PC-9 (cell line): ENCODE data around the gene FBXO45. TPM values are rescaled to one million over a fixed set of nuclear protein-coding genes. Genes with fewer than 3 reads are reported as not detected.
A peak's percentile ranks its signal among the peaks of the same experiment; 100 is the strongest.

Experiments used
- BruUV-seq: library from RNA; stranded (reverse); fragments of 400-500 nt; replicated peaks from 2 replicates; lab custom pipeline; 2021; lab: Mats Ljungman, UMichigan
- CTCF ChIA-PET: fragments of 300-600 bp; sonication (Branson Sonifier 250); formaldehyde crosslinking; loops from one replicate; lab custom pipeline; 2022; ENCODE audit warnings: antibody characterized with exemption; lab: Charles Lee
- POLR2A ChIA-PET: fragments of 300-600 bp; sonication (Branson Sonifier 250); formaldehyde crosslinking; loops from one replicate; lab custom pipeline; 2022; ENCODE audit warnings: antibody characterized with exemption; ENCODE audit not compliant: unreplicated experiment; lab: Charles Lee
- DNase-seq, 2 experiments: peaks; one replicate each; pipeline versions ENCODE4 v3.0.0 to v3.0.0-alpha.2; 2015 to 2022; ENCODE audit warnings: mixed read lengths in 1 of 2
- H2AFZ ChIP-seq: fragments of 200-600 bp; sonication (generic); 2 replicates; pipeline ENCODE4 v1.8.1; 2017; ENCODE audit warnings: antibody characterized with exemption
- H3F3A ChIP-seq: fragments of 200-600 bp; sonication (generic); 2 replicates; pipeline ENCODE4 v1.8.1; 2017; ENCODE audit warnings: antibody characterized with exemption, mild to moderate bottlenecking, low read depth; ENCODE audit not compliant: insufficient read depth
- H3K27ac ChIP-seq: fragments of 200-600 bp; sonication (generic); 2 replicates; pipeline ENCODE4 v1.6.1; 2016; ENCODE audit warnings: mixed run types
- H3K27me3 ChIP-seq: fragments of 200-600 bp; sonication (generic); 2 replicates; pipeline ENCODE4 v1.6.1; 2016; ENCODE audit warnings: low read depth, mixed run types; ENCODE audit not compliant: insufficient read depth
- H3K36me3 ChIP-seq: fragments of 200-600 bp; sonication (generic); 2 replicates; pipeline ENCODE4 v1.6.1; 2016; ENCODE audit warnings: low read depth, mixed run types
- H3K4me1 ChIP-seq: fragments of 200-600 bp; sonication (generic); replicated peaks from 2 replicates; pipeline ENCODE4 v1.6.1; 2016; ENCODE audit warnings: mixed run types; ENCODE audit not compliant: insufficient read depth
- H3K4me2 ChIP-seq: fragments of 200-600 bp; sonication (generic); 2 replicates; pipeline ENCODE4 v1.6.1; 2017; ENCODE audit warnings: mixed run types
- H3K4me3 ChIP-seq: fragments of 200-600 bp; sonication (generic); 2 replicates; pipeline ENCODE4 v1.6.1; 2016; ENCODE audit warnings: mixed run types
- H3K79me2 ChIP-seq: fragments of 200-600 bp; sonication (generic); 2 replicates; pipeline ENCODE4 v1.6.1; 2017; ENCODE audit warnings: low read depth, mixed run types
- H3K9me2 ChIP-seq: fragments of 200-600 bp; sonication (generic); 2 replicates; pipeline ENCODE4 v1.8.1; 2017; ENCODE audit warnings: mild to moderate bottlenecking; ENCODE audit not compliant: insufficient read depth
- H3K9me3 ChIP-seq: fragments of 200-600 bp; sonication (generic); 2 replicates; pipeline ENCODE4 v1.8.1; 2016; ENCODE audit warnings: low read depth; ENCODE audit not compliant: insufficient read depth
- H4K20me1 ChIP-seq: fragments of 200-600 bp; sonication (generic); 2 replicates; pipeline ENCODE4 v1.8.1; 2017; ENCODE audit not compliant: insufficient read depth
- EZH2 ChIP-seq: fragments of 200-600 bp; sonication (generic); IDR thresholded peaks from 2 replicates; pipeline ENCODE4 v1.8.0; 2017; ENCODE audit warnings: antibody characterized with exemption, low read depth
- intact Hi-C: fragments of 100-400 bp; cut with micrococcal nuclease; formaldehyde crosslinking; loops from one replicate; pipeline ENCODE4 v1.10.0; 2022; ENCODE audit not compliant: unreplicated experiment
- total RNA-seq: library from RNA; stranded (reverse); gene quantifications from 2 replicates; pipeline ENCODE4 v1.2.3, GENCODE V29; 2021
- TF ChIP-seq, protein P1 (sequence below): fragments of 200-600 bp; sonication (generic); conservative IDR thresholded peaks from 2 replicates; pipeline ENCODE4 v1.6.1; 2017; ENCODE audit warnings: mixed run types, antibody characterized with exemption, mild to moderate bottlenecking, moderate library complexity

Gene FBXO45
- total RNA-seq, 1 experiment from 2014 or later = 21.3 TPM

DNA sequence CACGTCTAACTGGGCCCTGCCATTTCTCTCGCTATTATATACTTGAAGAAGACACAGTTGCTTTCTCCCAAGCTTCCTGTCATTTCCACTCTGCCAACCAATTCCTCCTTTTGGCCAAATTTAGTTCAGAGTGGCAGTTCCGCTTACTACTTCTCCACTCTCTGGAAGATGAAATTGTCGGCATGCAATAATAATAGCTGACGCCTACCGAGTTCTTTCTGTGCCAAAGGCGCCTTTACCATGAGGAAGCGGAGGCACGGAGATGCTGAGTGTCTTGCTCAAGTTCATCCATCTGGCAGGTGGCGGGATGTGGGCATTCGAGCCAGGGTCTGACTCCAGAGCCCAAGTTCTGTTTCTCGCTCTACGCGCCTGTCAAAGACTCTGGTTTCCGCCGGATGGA lies 56.4 kb downstream of the FBXO45 start:
- no peak overlapping the region for H3K27ac ChIP-seq
- no peaks in the 10 kb centered on the region for H4K20me1 ChIP-seq
- no peaks in the 10 kb centered on the region for H3K9me2 ChIP-seq
- CTCF ChIA-PET = no interaction called here
- no peak overlapping the region for H2AFZ ChIP-seq
- no peaks in the 10 kb centered on the region for H3K79me2 ChIP-seq
- intact Hi-C loops = no loop called here
- no peaks in the 10 kb centered on the region for H3K36me3 ChIP-seq
- POLR2A ChIA-PET = no interaction called here
- TF ChIP-seq EZH2 = no peak
- TF ChIP-seq, protein P1, sequence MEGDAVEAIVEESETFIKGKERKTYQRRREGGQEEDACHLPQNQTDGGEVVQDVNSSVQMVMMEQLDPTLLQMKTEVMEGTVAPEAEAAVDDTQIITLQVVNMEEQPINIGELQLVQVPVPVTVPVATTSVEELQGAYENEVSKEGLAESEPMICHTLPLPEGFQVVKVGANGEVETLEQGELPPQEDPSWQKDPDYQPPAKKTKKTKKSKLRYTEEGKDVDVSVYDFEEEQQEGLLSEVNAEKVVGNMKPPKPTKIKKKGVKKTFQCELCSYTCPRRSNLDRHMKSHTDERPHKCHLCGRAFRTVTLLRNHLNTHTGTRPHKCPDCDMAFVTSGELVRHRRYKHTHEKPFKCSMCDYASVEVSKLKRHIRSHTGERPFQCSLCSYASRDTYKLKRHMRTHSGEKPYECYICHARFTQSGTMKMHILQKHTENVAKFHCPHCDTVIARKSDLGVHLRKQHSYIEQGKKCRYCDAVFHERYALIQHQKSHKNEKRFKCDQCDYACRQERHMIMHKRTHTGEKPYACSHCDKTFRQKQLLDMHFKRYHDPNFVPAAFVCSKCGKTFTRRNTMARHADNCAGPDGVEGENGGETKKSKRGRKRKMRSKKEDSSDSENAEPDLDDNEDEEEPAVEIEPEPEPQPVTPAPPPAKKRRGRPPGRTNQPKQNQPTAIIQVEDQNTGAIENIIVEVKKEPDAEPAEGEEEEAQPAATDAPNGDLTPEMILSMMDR = no peak
- no peaks in the 10 kb centered on the region for H3K9me3 ChIP-seq
- no peak overlapping the region for H3K4me3 ChIP-seq
- H3K27me3 ChIP-seq = no peaks in the 10 kb centered on the region
- H3K4me1 ChIP-seq = no peaks in the 10 kb centered on the region
- H3K4me2 ChIP-seq = no peak overlapping the region
- BruUV-seq = no TSS peak
- DNase-seq = peak in 1 of 2 experiments; percentile 18
- peaks cover 9% of the 10 kb centered on the region for H3F3A ChIP-seq

DNA sequence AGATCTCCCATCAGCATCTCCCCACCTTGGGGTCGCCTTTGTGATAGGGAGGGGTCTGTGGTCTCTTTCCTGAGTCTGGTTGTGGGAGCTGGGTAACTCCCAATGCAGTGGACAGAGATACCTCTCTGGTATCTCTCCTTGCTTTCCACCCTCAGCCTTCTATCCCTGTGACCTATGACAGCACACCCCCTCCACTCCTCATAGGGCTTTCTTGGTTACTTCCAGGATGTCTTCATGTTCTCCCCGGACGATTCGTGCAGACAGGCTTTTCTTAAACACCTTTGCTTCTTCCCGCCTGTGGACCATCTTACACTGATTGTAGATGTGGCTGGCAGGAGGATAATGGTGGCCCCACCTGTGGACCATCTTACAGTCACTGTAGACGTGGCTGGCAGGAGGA lies 56.9 kb downstream of the FBXO45 start:
- no peak overlapping the region for H3K4me3 ChIP-seq
- no peak overlapping the region for H2AFZ ChIP-seq
- peaks cover 13% of the 10 kb centered on the region for H3F3A ChIP-seq
- H4K20me1 ChIP-seq = no peaks in the 10 kb centered on the region
- ChIA-PET CTCF (no interaction called here), POLR2A (no interaction called here)
- no TSS peak for BruUV-seq
- H3K4me2 ChIP-seq = no peak overlapping the region
- H3K27me3 ChIP-seq = no peaks in the 10 kb centered on the region
- H3K36me3 ChIP-seq = no peaks in the 10 kb centered on the region
- H3K27ac ChIP-seq = no peak overlapping the region
- H3K79me2 ChIP-seq = no peaks in the 10 kb centered on the region
- intact Hi-C loops = no loop called here
- no peaks in the 10 kb centered on the region for H3K9me2 ChIP-seq
- H3K4me1 ChIP-seq = no peaks in the 10 kb centered on the region
- DNase-seq = peak in 1 of 2 experiments; percentile 30
- TF ChIP-seq, protein P1 = no peak
- TF ChIP-seq EZH2 = no peak
- no peaks in the 10 kb centered on the region for H3K9me3 ChIP-seq

DNA sequence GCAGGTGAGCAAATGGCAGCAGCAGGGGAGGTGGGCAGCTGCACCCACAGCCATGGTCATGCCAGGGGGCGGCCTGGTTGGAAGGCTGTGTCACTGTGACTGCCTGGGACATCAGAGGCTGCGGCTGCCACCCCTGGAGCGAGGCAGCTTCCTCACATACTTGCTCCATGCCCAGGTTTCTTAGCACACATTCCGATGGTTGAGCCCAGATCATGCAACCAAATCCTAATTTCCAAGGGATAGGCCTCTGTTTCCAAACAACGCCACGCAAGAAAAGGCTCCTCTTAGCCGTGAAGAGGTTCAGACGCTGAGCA lies 59.4 kb downstream of the FBXO45 start:
- Histone ChIP-seq H3K27me3 (no peaks in the 10 kb centered on the region), H3K9me3 (no peaks in the 10 kb centered on the region), H3K36me3 (no peaks in the 10 kb centered on the region), H3K27ac (no peak overlapping the region), H2AFZ (no peak overlapping the region), H3K9me2 (no peaks in the 10 kb centered on the region), H3K79me2 (no peaks in the 10 kb centered on the region), H3K4me3 (no peak overlapping the region), H4K20me1 (no peaks in the 10 kb centered on the region), H3K4me2 (no peak overlapping the region), H3F3A (peaks cover 29% of the 10 kb centered on the region), H3K4me1 (peaks cover 7% of the 10 kb centered on the region; the same call in 1 of the 2 replicates)
- BruUV-seq = no TSS peak
- intact Hi-C loops = no loop called here
- ChIA-PET POLR2A (no interaction called here), CTCF (no interaction called here)
- DNase-seq = peak in 1 of 2 experiments; percentile 8
- TF ChIP-seq, protein P1 = no peak
- TF ChIP-seq EZH2 = no peak
